Thyroid gland (tissue), 4 donors: ENCODE measurements around the gene ITGA2B. TPM values are rescaled to one million over a fixed set of nuclear protein-coding genes. Genes with fewer than 3 reads are reported as not detected.

Source experiments
- DNase-seq, 2 donors: peaks; one replicate each; pipeline ENCODE4 v3.0.0-alpha.2; 2019
- H3K27ac ChIP-seq, 3 donors: fragments of 200-600 bp; sonication (generic); 1 replicate in 2 of 3; 2 replicates in 1 of 3; pipeline ENCODE4 v1.5.1; 2016 to 2019; ENCODE audit warnings: mild to moderate bottlenecking in 1 of 3, moderate library complexity in 1 of 3
- H3K27me3 ChIP-seq: fragments of 200-600 bp; sonication (generic); one replicate; pipeline ENCODE4 v1.5.1; 2019
- H3K36me3 ChIP-seq, 2 donors: fragments of 200-600 bp; sonication (generic); one replicate each; pipeline ENCODE4 v1.5.1; 2016 to 2019
- H3K4me1 ChIP-seq, 2 donors: fragments of 200-600 bp; sonication (generic); one replicate each; pipeline ENCODE4 v1.5.1; 2017 to 2019
- H3K4me3 ChIP-seq, 3 donors: fragments of 200-600 bp; sonication (generic); replicated peaks in 1 of 3; 1 replicate in 2 of 3; 2 replicates in 1 of 3; pipeline ENCODE4 v1.5.1; 2016; ENCODE audit warnings: mild to moderate bottlenecking in 1 of 3
- H3K9me3 ChIP-seq: fragments of 200-600 bp; sonication (generic); one replicate; pipeline ENCODE4 v1.5.1; 2017
- POLR2A ChIP-seq, 2 donors: fragments of 450-650 bp; IDR thresholded peaks; one replicate each; pipeline ENCODE4 v1.6.1; 2017; ENCODE audit warnings: antibody characterized with exemption in 2 of 2, mild to moderate bottlenecking in 2 of 2, moderate library complexity in 1 of 2
- WGBS, 2 donors: methylation state at CpG; one replicate each; pipeline ENCODE4 v1.1.5; 2017; 5-methylcytosine and 5-hydroxymethylcytosine counted together
- intact Hi-C: fragments of 100-400 bp; cut with DNase I; formaldehyde crosslinking; loops from one replicate; pipeline ENCODE4 v1.15.1; 2023
- total RNA-seq, 4 donors: library from RNA; depleted of rRNA; stranded (reverse); fragments of >200 nt; gene quantifications; one replicate each; pipeline ENCODE4 v1.2.3, GENCODE V29; 2016
- TF ChIP-seq, protein P1 (sequence below), 6 experiments: fragments of 200-600 bp in 3 of 6; fragments of 450-650 bp in 3 of 6; sonication (generic) in 3 of 6; IDR thresholded peaks; one replicate each; pipeline ENCODE4 v1.5.1; 2016 to 2019; ENCODE audit warnings: antibody characterized with exemption in 6 of 6, mild to moderate bottlenecking in 2 of 6, inconsistent platforms in 1 of 6, moderate library complexity in 1 of 6

The ITGA2B gene
- total RNA-seq, 4 donors from 2014 or later: 2.0 to 4.6 (median 3.3) TPM

DNA sequence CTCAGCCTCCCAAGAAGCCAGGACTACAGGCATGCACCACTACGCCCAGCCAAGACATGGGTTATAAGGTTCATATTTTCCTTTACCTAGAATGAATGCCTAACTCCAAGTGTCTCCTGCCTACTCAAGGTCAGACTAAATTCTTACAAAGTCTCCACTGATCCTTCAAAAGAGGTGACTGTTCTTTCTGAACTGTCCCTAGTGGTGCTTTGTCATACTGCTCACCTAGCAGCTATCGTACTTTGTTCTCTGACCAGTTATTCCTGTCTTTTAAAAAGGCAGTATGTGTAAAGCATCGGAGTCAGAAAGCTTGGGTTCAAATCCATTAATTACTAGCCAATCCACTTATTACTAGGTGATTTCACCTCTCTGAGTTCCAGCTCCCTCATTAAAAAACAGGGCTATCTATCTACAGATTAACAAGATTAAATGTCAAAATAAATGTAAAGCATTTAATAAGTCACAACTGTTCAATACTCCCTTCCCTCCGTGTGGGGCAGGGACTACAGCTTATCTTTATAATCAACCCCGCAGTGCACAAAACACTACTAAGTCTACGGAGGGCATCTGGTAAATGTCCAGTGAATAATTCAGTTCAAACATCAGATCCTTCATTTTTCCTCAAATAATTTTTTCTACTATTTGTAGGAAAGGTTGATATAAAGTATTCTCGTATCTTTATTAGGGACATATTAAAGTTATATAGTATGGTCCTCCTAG, 20.0 kb upstream of the ITGA2B start:
- intact Hi-C loops: no loop called here
- no peak overlapping the region for H3K27ac ChIP-seq
- no peaks in the 10 kb centered on the region for H3K9me3 ChIP-seq
- H3K4me1 ChIP-seq: no peaks in the 10 kb centered on the region
- 84 to 89% methylated on average over 7 of the region's 7 CpGs for WGBS, 2 donors
- H3K36me3 ChIP-seq: peaks cover 0 to 4% of the 10 kb centered on the region in 2 donors
- no peak for DNase-seq
- no peak for TF ChIP-seq POLR2A (IDR thresholded peaks at IDR 0.05)
- TF ChIP-seq, protein P1, sequence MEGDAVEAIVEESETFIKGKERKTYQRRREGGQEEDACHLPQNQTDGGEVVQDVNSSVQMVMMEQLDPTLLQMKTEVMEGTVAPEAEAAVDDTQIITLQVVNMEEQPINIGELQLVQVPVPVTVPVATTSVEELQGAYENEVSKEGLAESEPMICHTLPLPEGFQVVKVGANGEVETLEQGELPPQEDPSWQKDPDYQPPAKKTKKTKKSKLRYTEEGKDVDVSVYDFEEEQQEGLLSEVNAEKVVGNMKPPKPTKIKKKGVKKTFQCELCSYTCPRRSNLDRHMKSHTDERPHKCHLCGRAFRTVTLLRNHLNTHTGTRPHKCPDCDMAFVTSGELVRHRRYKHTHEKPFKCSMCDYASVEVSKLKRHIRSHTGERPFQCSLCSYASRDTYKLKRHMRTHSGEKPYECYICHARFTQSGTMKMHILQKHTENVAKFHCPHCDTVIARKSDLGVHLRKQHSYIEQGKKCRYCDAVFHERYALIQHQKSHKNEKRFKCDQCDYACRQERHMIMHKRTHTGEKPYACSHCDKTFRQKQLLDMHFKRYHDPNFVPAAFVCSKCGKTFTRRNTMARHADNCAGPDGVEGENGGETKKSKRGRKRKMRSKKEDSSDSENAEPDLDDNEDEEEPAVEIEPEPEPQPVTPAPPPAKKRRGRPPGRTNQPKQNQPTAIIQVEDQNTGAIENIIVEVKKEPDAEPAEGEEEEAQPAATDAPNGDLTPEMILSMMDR (IDR thresholded peaks at IDR 0.05): no peak
- no peaks in the 10 kb centered on the region for H3K27me3 ChIP-seq
- no peak overlapping the region for H3K4me3 ChIP-seq

DNA sequence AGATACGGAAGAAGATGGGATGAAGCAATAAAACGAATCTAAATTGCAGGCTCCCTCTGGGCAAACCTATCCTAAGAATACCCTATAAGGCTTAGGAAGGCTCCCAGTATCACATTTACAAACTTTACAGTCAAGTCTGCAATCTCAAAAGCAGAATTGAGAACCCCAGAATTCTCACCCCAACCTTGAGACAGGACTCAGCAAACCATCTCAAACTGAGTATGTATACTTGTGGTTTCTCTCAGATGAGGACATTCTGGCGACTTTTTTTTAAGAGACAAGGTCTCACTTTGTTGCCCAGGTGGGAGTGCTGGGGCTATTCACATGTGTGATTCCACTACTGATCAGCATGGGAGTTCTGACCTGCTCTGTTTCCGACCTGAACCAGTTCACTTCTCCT, 19.3 kb upstream of the ITGA2B start:
- H3K4me1 ChIP-seq: no peaks in the 10 kb centered on the region
- H3K36me3 ChIP-seq: peaks cover 0 to 9% of the 10 kb centered on the region in 2 donors
- H3K9me3 ChIP-seq: no peaks in the 10 kb centered on the region
- no peaks in the 10 kb centered on the region for H3K27me3 ChIP-seq
- WGBS, 2 donors: 96% methylated on average over 4 of the region's 4 CpGs
- no peak for DNase-seq
- TF ChIP-seq, protein P1 (IDR thresholded peaks at IDR 0.05): no peak
- no peak for TF ChIP-seq POLR2A (IDR thresholded peaks at IDR 0.05)
- intact Hi-C loops: no loop called here
- no peak overlapping the region for H3K4me3 ChIP-seq
- no peak overlapping the region for H3K27ac ChIP-seq

DNA sequence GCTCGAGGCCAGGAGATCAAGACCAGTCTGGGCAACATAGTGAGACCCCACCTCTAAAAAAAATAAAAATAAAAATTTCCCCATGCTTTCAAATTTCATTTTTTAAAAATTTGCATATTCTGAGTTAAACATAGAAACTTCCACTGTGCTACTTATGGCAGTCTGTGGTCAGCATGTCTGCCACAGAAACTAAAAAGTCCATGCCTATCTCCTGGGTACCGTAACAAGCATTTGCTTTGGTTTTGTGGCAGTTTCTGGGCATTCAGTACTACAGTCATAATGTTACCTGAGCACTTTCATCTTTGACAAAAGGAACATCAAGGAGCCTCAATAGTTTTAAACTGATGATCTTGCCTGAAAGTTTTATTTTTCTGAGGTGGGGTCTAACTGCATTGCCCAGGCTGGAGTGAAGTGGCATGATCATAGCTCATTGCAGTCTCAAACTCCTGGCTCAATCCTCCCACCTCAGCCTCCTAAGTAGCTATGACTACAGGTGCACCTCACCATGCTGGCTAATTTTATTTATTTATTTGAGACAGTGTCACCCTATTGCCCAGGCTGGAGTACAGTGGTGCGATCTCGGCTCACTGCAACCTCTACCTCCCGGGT, 13.2 kb upstream of the ITGA2B start:
- H3K36me3 ChIP-seq: peaks cover 21 to 36% of the 10 kb centered on the region in 2 donors
- no peak overlapping the region for H3K27ac ChIP-seq
- H3K4me1 ChIP-seq: no peaks in the 10 kb centered on the region
- no peak for DNase-seq
- WGBS, 2 donors: 95 to 96% methylated on average over 5 of the region's 5 CpGs
- H3K4me3 ChIP-seq: no peak overlapping the region
- intact Hi-C loops: no loop called here
- no peaks in the 10 kb centered on the region for H3K9me3 ChIP-seq
- TF ChIP-seq, protein P1 (IDR thresholded peaks at IDR 0.05): no peak
- no peak for TF ChIP-seq POLR2A (IDR thresholded peaks at IDR 0.05)
- H3K27me3 ChIP-seq: no peaks in the 10 kb centered on the region

DNA sequence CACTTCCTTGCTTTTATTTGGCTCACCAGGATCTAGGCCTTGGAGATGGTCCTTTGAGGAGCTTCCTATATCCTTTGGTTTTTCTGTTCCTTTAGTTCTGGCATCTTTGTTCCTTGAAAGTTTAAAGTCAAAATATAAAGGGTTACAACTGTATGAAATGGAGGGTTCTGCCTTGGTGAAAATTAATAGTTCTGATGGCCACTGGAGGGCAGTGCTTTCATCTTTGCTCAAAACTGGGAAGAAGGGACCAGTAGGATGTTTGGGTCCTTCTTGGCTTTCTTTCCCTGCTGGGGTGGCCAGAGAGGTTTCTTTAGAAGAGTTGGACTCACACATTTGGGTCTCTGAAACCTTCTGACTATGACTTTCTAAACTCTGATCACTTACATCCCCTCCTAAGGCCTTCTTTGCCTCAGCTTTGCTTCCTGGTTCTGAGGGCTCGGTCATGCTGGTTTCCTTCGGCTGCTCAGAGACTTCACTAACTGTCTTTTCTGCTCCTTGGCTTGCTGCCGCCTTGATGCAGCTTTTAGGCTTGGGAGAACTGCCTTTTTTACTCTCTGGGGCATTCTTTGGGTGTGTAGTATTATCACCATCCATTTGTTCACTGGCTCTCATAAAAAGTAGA, 10.9 kb upstream of the ITGA2B start:
- H3K4me1 ChIP-seq: no peaks in the 10 kb centered on the region
- intact Hi-C loops: no loop called here
- H3K9me3 ChIP-seq: no peaks in the 10 kb centered on the region
- H3K27ac ChIP-seq: no peak overlapping the region
- H3K4me3 ChIP-seq: no peak overlapping the region
- 88 to 91% methylated on average over 3 of the region's 3 CpGs for WGBS, 2 donors
- no peak for TF ChIP-seq POLR2A (IDR thresholded peaks at IDR 0.05)
- TF ChIP-seq, protein P1 (IDR thresholded peaks at IDR 0.05): peak in 4 of 6 experiments; percentile 25 to 51 (median 46)
- peak; percentile 20 to 33 for DNase-seq
- H3K36me3 ChIP-seq: peaks cover 21 to 33% of the 10 kb centered on the region in 2 donors
- no peaks in the 10 kb centered on the region for H3K27me3 ChIP-seq
